Tibial nerve (tissue), 4 donors: ENCODE results near the gene CHMP1B.

ENCODE experiments used
- EP300 ChIP-seq, 2 donors: sonication (generic); formaldehyde crosslinking; IDR thresholded peaks; one replicate each; pipeline ENCODE4 v1.6.1; 2017; ENCODE audit warnings: antibody characterized with exemption in 2 of 2, mild to moderate bottlenecking in 1 of 2
- POLR2A ChIP-seq, 2 donors: fragments of 450-650 bp; IDR thresholded peaks; one replicate each; pipeline ENCODE4 v1.6.1; 2017; ENCODE audit warnings: antibody characterized with exemption in 2 of 2, mild to moderate bottlenecking in 2 of 2, moderate library complexity in 2 of 2
- TF ChIP-seq, protein P1 (sequence below), 5 experiments: fragments of 200-600 bp in 3 of 5; fragments of 450-650 bp in 2 of 5; sonication (generic) in 3 of 5; IDR thresholded peaks; one replicate each; pipeline ENCODE4 v1.5.1; 2016 to 2019; ENCODE audit warnings: antibody characterized with exemption in 5 of 5, mild to moderate bottlenecking in 3 of 5, moderate library complexity in 2 of 5

DNA sequence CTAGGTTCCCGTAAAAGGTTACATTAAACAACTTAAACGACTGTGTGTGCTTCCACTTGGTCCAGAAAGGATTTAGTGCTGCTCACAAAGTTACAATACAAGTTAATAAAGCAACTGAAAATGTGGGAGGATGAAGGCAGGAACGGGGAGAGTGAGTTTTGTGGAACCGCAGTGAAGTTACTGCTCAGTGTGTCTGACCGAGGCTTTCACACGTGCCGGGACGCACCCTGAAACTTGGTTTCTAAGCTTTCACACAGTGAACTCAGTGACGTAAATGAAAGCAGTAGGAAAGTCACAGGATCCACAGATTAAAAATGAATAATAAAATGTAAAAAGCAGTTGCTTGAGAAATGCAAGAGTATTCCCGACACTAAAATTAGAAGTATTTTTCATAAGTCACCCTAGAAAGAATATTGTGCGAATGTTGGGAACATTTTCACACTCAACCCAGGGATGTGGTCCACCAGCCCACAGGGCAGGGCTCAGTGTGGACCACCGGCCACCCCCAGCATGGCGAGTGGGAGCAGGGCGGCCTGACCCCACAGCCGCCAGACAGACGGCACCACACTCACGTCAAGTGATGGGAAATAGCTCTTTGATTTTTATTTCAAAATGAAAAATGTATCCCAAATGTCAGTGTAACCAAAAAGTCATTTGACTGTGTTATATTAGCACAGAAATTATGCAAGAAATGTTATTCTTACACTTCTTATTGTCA, 32.6 kb upstream of the CHMP1B start:
- TF ChIP-seq, protein P1, sequence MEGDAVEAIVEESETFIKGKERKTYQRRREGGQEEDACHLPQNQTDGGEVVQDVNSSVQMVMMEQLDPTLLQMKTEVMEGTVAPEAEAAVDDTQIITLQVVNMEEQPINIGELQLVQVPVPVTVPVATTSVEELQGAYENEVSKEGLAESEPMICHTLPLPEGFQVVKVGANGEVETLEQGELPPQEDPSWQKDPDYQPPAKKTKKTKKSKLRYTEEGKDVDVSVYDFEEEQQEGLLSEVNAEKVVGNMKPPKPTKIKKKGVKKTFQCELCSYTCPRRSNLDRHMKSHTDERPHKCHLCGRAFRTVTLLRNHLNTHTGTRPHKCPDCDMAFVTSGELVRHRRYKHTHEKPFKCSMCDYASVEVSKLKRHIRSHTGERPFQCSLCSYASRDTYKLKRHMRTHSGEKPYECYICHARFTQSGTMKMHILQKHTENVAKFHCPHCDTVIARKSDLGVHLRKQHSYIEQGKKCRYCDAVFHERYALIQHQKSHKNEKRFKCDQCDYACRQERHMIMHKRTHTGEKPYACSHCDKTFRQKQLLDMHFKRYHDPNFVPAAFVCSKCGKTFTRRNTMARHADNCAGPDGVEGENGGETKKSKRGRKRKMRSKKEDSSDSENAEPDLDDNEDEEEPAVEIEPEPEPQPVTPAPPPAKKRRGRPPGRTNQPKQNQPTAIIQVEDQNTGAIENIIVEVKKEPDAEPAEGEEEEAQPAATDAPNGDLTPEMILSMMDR (IDR thresholded peaks at IDR 0.05): no peak
- TF ChIP-seq EP300 (IDR thresholded peaks at IDR 0.05): no peak
- no peak for TF ChIP-seq POLR2A (IDR thresholded peaks at IDR 0.05)
